Measurements from ENCODE around the gene ZNF10. TPM values are rescaled to one million over a fixed set of nuclear protein-coding genes. Genes with fewer than 3 reads are reported as not detected.

Gene ZNF10
- total and polyA plus RNA-seq, 2 donors (not counting 1 experiment from before 2014, with no cell fraction given): 3.7 to 12.1 TPM

DNA sequence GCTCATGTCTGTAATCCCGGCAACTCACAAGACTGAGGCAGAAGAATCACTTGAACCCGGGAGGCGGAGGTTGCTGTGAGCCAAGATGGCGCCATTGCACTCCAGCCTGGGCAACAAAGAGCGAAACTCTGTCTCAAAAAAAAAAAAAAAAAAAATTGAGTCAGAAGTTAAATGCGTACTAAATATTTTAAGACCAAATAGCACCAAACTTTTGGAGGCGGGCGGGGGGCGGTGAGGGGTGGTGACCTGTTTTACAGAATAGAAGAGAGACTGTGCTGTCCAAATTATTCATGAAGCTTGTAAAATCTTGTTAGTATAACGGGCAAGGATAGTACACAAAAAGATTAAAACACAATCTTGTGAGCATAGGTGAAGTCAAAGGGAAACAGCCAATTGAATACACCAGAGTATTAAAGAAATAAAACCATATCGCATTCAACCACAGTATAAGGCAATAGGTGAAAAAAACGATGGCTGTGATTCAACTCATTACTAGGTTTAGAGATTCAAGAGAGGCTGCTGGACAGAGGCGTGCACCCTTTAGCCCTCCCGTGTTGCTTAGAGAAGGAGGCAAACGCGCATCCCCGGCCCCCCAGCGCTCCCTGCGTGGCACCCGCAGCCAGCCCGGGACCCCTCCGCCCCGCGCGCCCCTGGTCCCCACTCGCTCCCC lies 924 bp upstream of the ZNF10 start:
- Histone ChIP-seq H3K36me3 (ENCODE audit: control insufficient read depth, insufficient read depth, low read length) (no peaks in the 10 kb centered on the region), H3K27me3 (ENCODE audit: control insufficient read depth, insufficient read depth, low read length) (no peaks in the 10 kb centered on the region), H3K4me3 (replicated peaks in 1 of 4; ENCODE audit: control extremely low read depth in 1 of 4, insufficient read depth in 1 of 4, low read depth in 3 of 4, low read length in 4 of 4) (peak overlapping the region; percentile 59 to 96 (median 80)), H3K9me3 (ENCODE audit: control insufficient read depth, insufficient read depth, low read depth, low read length) (no peaks in the 10 kb centered on the region), H3K4me1 (ENCODE audit: control insufficient read depth, extremely low read depth, insufficient read depth, low read length) (no peaks in the 10 kb centered on the region), H2AFZ (ENCODE audit: low read length) (peak overlapping the region; percentile 93), H3K9ac (ENCODE audit: insufficient read depth, low read length) (peak overlapping the region; percentile 72), H3K27ac (ENCODE audit: insufficient read depth, low read length) (peak overlapping the region; percentile 98), H3K4me2 (ENCODE audit: extremely low read depth, insufficient read depth, low read length) (peak overlapping the region; percentile 71), H3K79me2 (ENCODE audit: control insufficient read depth, insufficient read depth, low read length) (no peaks in the 10 kb centered on the region), H4K20me1 (ENCODE audit: control insufficient read depth, extremely low read depth, insufficient read depth, low read length) (no peaks in the 10 kb centered on the region)
- no peak for TF ChIP-seq EZH2 (IDR thresholded peaks at IDR 0.05; ENCODE audit: low read length, missing control alignments)
- TF ChIP-seq, protein P1, sequence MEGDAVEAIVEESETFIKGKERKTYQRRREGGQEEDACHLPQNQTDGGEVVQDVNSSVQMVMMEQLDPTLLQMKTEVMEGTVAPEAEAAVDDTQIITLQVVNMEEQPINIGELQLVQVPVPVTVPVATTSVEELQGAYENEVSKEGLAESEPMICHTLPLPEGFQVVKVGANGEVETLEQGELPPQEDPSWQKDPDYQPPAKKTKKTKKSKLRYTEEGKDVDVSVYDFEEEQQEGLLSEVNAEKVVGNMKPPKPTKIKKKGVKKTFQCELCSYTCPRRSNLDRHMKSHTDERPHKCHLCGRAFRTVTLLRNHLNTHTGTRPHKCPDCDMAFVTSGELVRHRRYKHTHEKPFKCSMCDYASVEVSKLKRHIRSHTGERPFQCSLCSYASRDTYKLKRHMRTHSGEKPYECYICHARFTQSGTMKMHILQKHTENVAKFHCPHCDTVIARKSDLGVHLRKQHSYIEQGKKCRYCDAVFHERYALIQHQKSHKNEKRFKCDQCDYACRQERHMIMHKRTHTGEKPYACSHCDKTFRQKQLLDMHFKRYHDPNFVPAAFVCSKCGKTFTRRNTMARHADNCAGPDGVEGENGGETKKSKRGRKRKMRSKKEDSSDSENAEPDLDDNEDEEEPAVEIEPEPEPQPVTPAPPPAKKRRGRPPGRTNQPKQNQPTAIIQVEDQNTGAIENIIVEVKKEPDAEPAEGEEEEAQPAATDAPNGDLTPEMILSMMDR (conservative IDR thresholded peaks at IDR 0.05 in 1 of 2, IDR thresholded peaks at IDR 0.05 in 1 of 2; ENCODE audit: low read depth in 1 of 2, low read length in 2 of 2): no peak
- DNase-seq (ENCODE audit: low read depth in 2 of 2): peak; percentile 36 to 49

DNA sequence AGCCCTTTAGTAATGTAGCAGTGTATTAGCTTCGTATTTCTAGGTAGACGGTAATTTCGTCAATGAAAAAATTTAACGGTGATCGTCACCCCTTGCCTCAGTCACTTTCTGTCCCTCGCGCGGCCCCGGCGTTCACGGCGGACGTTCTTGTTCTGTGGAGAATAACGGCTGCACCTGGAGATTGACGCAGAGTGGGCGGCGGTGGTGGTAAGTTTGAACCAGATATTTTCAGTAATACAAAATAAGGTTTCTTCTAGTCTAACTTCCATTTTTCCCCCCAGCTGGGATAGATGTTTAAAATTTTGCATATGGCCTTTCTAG lies 341 bp downstream of the ZNF10 start:
- TF ChIP-seq, protein P1 (conservative IDR thresholded peaks at IDR 0.05 in 1 of 2, IDR thresholded peaks at IDR 0.05 in 1 of 2; ENCODE audit: low read depth in 1 of 2, low read length in 2 of 2): no peak
- no peak for TF ChIP-seq EZH2 (IDR thresholded peaks at IDR 0.05; ENCODE audit: low read length, missing control alignments)
- no peaks in the 10 kb centered on the region for H3K79me2 ChIP-seq (ENCODE audit: control insufficient read depth, insufficient read depth, low read length)
- peak overlapping the region; percentile 98 for H3K27ac ChIP-seq (ENCODE audit: insufficient read depth, low read length)
- no peaks in the 10 kb centered on the region for H3K36me3 ChIP-seq (ENCODE audit: control insufficient read depth, insufficient read depth, low read length)
- H3K9me3 ChIP-seq (ENCODE audit: control insufficient read depth, insufficient read depth, low read depth, low read length): no peaks in the 10 kb centered on the region
- peak overlapping the region; percentile 72 for H3K9ac ChIP-seq (ENCODE audit: insufficient read depth, low read length)
- H3K4me2 ChIP-seq (ENCODE audit: extremely low read depth, insufficient read depth, low read length): peak overlapping the region; percentile 61
- H3K4me1 ChIP-seq (ENCODE audit: control insufficient read depth, extremely low read depth, insufficient read depth, low read length): no peaks in the 10 kb centered on the region
- H4K20me1 ChIP-seq (ENCODE audit: control insufficient read depth, extremely low read depth, insufficient read depth, low read length): no peaks in the 10 kb centered on the region
- no peak for DNase-seq (ENCODE audit: low read depth in 2 of 2)
- H3K4me3 ChIP-seq (replicated peaks in 1 of 4; ENCODE audit: control extremely low read depth in 1 of 4, insufficient read depth in 1 of 4, low read depth in 3 of 4, low read length in 4 of 4): peak overlapping the region; percentile 59 to 96 (median 80)
- peak overlapping the region; percentile 96 for H2AFZ ChIP-seq (ENCODE audit: low read length)
- H3K27me3 ChIP-seq (ENCODE audit: control insufficient read depth, insufficient read depth, low read length): no peaks in the 10 kb centered on the region

DNA sequence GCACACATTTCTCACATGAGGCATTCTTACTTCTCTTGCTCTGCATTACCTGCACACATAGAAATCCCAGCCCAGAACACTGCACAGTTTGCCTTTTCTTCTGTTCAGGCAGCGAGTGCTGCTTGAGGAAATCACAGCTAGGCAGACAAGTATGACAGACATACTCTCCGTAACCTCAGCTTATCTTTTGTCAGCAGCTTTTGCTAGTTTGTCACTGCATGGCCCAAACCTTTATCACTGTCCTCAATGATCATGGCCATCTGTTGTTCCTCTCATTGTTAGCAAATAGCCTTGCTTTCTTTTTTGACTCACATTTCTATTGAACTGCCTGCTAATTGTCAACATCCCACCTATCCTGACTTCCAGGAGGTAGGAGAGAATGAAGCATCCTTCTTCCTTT lies 5.3 kb downstream of the ZNF10 start:
- H3K79me2 ChIP-seq (ENCODE audit: control insufficient read depth, insufficient read depth, low read length): no peaks in the 10 kb centered on the region
- no peak overlapping the region for H3K9ac ChIP-seq (ENCODE audit: insufficient read depth, low read length)
- no peak overlapping the region for H3K27ac ChIP-seq (ENCODE audit: insufficient read depth, low read length)
- H3K4me2 ChIP-seq (ENCODE audit: extremely low read depth, insufficient read depth, low read length): no peak overlapping the region
- no peak overlapping the region for H3K4me3 ChIP-seq (replicated peaks in 1 of 4; ENCODE audit: control extremely low read depth in 1 of 4, insufficient read depth in 1 of 4, low read depth in 3 of 4, low read length in 4 of 4)
- no peaks in the 10 kb centered on the region for H3K4me1 ChIP-seq (ENCODE audit: control insufficient read depth, extremely low read depth, insufficient read depth, low read length)
- no peaks in the 10 kb centered on the region for H4K20me1 ChIP-seq (ENCODE audit: control insufficient read depth, extremely low read depth, insufficient read depth, low read length)
- DNase-seq (ENCODE audit: low read depth in 2 of 2): no peak
- H3K36me3 ChIP-seq (ENCODE audit: control insufficient read depth, insufficient read depth, low read length): no peaks in the 10 kb centered on the region
- H3K27me3 ChIP-seq (ENCODE audit: control insufficient read depth, insufficient read depth, low read length): no peaks in the 10 kb centered on the region
- no peaks in the 10 kb centered on the region for H3K9me3 ChIP-seq (ENCODE audit: control insufficient read depth, insufficient read depth, low read depth, low read length)
- no peak for TF ChIP-seq EZH2 (IDR thresholded peaks at IDR 0.05; ENCODE audit: low read length, missing control alignments)
- TF ChIP-seq, protein P1 (conservative IDR thresholded peaks at IDR 0.05 in 1 of 2, IDR thresholded peaks at IDR 0.05 in 1 of 2; ENCODE audit: low read depth in 1 of 2, low read length in 2 of 2): no peak
- no peak overlapping the region for H2AFZ ChIP-seq (ENCODE audit: low read length)

All from fibroblast of lung (primary cell).